AG08395 (cell line): ENCODE measurements around the gene CEP76.
"Not testable (repeated sequence)": the region's sequence is repeated elsewhere in the genome, so short reads cannot be mapped to it uniquely, and the experiment has no call there.

Experiments used
- DNase-seq: peaks from one replicate; pipeline ENCODE4 v3.0.0; 2012; ENCODE audit warnings: mixed read lengths, low spot score

Gene CEP76

DNA sequence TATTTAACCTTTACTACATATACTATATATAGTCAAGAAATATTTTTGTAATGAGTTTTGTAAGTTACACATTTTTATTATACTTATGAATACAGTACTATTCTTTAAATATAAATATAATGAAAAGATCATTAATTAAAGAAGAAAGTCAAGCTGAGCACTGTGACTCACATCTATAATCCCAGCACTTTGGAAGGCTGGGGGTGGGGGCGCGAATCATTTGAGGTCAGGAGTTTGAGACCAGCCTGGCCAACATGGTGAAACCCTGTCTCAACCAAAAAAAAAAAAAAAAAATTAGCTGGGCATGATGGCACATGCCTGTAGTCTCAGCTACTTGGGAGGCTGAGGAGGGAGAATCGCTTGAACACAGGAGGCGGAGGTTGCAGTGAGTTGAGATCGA, 58.8 kb downstream of the CEP76 start:
- not testable (repeated sequence) for DNase-seq

DNA sequence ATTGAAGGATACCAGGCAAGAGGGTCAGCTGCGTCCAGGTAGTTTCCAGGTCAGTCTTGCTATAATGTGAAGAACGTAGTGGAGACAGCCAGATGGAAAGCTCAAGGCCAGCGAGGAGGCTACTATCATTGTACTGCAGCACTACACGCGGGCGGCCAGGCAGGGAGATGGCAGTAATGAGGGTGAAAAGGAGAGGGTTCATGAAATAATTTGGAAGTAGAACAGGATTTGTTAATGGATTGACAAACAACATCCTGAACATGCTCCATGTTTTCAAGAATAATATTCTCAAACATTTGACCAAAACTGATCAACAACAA, 61.7 kb downstream of the CEP76 start:
- DNase-seq, result no peak

DNA sequence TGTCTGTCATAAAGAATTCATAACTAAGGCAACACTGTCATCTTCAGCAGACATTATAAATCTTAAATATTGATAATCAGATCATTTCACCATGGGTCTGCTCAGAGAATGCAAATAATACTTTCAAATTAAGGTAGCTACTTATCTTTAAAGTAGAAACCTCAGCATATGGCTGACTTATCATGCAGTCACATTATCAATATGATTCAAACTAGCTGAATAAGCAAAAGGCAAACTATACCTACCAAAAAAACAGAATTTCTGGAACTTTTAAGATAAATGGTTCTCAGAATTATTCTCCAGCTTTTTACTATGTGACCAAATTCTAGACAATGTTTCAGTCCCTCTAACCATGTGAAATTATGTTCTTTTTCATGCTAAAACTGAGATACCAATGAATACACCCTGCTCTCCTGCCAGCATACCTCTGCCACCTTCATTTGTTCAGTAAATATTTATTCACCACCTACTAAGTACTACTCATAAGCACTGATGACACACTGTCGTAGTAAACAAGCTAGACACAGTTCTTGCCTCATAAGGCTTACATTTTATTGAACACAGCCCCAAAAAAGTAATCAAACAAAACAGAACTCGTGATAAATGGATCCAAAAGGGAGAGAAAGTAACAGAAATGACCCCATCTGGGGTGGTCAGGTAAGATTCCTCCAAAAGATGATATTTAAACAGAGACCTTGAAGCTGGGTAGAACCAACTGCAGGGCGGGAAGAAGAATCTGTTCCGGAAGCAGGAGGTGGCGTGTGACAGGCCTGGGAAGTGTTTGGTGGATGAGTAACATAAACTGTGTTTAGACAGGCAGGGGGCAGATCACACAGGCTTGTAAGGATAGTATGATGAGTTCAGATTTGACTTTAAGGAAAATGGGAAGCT, 62.3 kb downstream of the CEP76 start:
- no peak for DNase-seq

DNA sequence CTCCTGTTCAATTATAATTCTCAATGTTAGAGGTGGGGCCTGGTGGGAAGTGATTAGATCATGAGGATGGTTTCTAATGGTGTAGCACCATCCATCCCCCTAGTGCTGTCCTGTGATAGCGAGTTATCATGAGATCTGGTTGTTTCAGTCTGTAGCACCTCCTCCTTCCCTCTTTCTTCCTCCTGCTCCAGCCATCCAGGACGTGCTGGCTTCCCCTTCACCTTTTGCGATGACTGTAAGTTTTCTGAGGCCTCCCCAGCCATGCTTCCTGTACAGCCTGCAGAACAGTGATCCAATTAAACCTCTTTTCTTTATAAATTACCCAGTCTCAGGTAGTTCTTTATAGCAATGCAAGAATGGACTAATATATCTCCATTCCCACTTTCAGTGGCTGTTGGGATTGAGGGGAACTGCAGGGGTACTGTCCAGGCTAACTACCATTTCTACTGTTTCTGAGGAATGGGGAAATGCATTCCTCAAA, 63.8 kb downstream of the CEP76 start:
- no peak for DNase-seq

DNA sequence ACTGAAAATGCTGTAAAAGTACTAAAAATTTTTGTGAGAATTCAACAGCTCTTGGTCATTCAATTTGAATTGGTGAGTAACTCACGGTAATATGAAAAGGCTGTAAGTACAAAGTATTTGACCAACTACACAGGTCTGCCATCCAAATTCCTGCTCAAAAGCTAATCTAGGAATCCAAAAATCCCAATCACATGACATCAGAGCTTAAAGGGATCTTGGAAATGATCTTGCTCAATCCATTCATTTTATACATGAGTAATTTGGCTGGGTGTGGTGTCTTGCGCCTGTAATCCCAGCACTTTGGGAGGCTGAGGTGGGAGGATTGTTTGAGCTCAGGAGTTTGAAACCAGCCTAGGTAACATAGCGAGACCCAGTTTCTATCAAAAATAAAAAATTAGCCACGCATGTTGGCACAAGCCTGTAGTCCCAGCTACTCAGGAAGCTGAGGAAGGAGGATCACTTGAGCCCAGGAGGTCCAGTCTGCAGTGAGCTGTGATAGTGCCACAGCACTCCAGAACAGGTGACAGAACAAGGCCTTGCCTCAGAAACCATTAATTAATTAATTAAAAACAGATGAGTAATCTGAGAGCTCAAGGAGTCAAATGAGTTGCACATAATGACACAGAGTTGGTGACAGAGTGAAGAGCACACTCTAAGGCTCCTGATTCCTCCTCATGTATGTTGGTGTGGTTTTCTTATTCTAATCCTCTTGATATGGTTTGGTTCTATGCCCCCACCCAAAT, 64.5 kb downstream of the CEP76 start:
- peak; percentile 41 for DNase-seq

DNA sequence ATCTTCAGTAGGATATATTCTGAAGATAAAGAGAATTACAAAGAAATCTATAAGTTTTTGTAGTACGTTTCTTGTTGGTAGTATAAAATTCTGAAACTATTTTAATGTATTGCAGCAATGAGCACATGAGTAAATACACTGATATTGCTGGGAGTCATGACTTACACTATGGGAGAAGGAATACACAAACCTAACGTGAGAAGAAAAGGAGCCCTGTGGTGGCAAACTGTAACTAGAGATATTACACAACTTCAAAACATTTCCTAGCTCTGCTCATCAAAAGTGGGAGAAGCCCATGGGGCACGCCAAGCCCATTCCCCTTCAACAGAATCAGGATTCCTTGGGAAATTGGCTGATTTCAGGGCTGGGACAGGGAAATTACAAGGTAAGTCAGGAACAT, 65.1 kb downstream of the CEP76 start:
- no peak for DNase-seq

DNA sequence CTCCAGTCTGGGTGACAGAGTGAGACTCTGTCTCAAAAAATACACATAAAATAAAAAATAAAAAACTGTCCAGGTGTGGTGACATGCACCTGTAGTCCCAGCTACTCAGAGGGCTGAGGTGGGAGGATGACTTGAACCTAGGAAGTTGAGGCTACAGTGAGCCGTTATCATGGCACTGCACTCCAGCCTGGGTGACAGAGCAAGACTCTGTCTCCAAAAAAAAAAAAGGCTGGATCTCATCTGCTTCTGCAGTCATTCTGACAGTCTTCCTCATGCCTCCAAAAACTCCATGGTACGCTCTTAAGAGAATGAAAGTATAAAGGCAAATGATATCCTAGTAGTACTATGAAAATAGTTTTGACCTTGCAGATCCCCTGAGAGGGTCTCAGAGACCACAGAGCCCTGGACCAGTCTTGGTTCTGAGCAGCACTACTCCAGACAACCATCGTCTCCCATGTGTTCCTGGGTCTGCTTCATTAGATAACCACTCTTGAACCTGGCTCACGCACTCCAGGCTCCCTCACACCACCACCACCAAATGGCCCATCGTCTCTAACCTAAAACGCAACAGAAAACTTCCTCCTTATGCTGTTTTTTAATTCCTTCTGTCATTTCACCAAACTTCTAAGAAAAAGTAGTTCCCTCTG, 70.6 kb downstream of the CEP76 start:
- DNase-seq, result no peak

DNA sequence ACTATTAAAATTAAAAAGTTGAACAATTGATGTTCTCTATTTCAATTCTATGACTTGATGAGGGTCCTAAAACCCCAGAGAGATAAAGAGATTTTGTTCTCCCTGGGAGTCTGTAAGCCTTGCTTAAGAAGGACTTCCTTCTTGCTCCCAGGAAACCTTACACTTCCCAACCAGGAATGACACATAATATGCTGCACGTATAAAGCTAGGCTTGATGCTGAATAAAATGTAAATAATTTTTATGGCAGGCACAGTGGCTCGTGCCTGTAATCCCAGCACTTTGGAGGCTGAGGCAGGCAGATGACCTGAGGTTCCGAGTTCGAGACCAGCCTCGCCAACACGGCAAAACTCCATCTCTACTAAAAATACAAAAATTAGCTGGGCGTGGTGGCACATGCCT, 72.4 kb downstream of the CEP76 start:
- no peak for DNase-seq

DNA sequence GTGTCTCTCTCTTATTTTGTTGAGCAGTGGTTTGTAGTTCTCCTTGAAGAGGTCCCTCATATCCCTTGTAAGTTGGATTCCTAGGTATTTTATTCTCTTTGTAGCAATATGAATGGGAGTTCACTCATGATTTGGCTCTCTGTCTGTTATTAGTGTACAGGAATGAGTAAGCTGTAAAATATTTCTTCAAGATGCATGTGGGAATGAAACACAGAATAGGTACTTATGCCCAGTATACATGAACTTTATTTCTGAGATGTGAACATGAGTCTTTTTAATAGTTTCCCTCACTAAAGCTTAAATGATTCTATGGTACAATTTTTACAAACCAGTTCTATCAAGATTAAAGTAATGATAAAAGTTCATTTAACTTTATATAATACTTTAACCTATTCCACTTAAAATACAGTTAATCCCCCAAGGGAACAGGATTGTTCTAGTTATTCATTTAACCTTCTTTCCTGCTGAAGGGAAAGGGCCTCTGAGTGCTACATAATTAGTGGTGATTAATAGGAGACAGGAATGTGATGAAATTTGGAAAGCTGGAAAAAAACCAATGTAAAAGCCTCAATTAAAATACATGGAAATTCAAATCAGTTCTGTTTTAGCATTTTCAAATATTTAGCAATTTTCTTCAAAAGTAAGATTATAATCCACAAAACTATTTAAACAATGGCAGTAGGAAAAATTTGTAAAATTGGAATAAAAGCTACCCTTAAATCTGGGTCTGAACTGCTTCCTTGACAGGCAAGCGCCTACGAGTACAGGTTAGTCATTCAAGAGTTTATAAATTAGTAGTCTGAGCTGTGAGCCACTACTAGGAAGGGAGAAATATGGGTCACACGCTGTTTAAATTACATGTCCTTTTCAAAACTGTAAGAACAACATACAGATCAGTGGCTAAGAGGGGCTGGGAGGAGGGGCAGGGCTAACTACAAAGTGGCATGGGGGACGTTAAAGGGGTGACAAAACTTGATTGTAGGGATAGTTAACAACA, 73.5 kb downstream of the CEP76 start:
- no peak for DNase-seq

DNA sequence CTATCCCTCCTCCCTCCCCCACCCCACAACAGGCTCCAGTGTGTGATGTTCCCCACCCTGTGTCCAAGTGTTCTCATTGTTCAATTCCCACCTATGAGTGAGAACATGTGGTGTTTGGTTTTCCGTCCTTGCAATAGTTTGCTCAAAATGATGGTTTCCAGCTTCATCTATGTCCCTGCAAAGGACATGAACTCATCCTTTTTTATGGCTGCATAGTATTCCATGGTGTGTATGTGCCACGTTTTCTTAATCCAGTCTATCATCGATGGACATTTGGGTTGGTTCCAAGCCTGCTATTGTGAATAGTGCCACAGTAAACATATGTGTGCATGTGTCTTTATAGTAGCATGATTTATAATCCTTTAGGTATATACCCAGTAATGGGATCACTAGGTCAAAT, 75.3 kb downstream of the CEP76 start:
- DNase-seq, result not testable (repeated sequence)

DNA sequence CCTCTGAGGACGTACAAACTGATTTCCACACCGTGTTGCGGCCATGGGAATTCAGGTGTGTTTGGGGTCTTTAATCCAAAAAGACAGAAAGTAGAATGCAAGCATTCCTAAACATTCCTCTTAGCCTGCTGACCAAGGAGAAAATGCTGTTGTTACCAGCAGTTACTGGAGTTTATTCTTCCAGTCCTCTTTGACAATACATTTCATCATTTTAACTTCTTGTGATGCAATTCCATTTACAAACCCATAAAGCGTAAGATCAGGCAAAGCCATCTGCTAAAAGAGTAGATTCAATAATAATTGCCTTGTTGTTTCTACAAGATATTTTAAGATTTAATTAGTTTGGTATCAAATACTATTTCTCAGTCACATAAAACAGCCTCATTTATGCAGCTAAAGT, 77.3 kb downstream of the CEP76 start:
- no peak for DNase-seq
